Frontal cortex (tissue), 1 donor: Measurements from ENCODE around the gene OR51F1. TPM values are rescaled to one million over a fixed set of nuclear protein-coding genes. Genes with fewer than 3 reads are reported as not detected.

Experiments used
- small RNA-seq: library from RNA; depleted of rRNA; stranded (forward); fragments of <200 nt; gene quantifications from one replicate; pipeline ENCODE3, GENCODE V24; 2014
- total RNA-seq: library from RNA; depleted of rRNA; stranded (reverse); fragments of >200 nt; gene quantifications from one replicate; pipeline ENCODE4 v1.2.3, GENCODE V29; 2014

OR51F1 gene
- total RNA-seq, 1 donor from 2014 or later = not detected

Small RNA genes lying within 50 kb of the gene (small RNA-seq; reads per million reads assigned to genes)
- not detected for gene RF00091

Other genes with a start within 250 kb of the OR51F1 start
- gene OR52M1, start 224.7 kb downstream of the OR51F1 start, total RNA-seq = not detected
- gene OR52I2, start 188.2 kb downstream of the OR51F1 start, total RNA-seq = not detected
- gene OR52I1, start 175.9 kb downstream of the OR51F1 start, total RNA-seq = not detected
- gene TRIM68, start 161.7 kb downstream of the OR51F1 start, total RNA-seq = 10.2 TPM
- gene OR51D1, start 132.5 kb downstream of the OR51F1 start, total RNA-seq = not detected
- gene OR51E1, start 126.0 kb downstream of the OR51F1 start, total RNA-seq = 0.41 TPM
- gene OR51E2, start 72.1 kb downstream of the OR51F1 start, total RNA-seq = under 0.01 TPM
- gene MMP26, start 65.2 kb downstream of the OR51F1 start, total RNA-seq = not detected
- gene OR52R1, start 34.4 kb upstream of the OR51F1 start, total RNA-seq = not detected
- not detected for gene OR51F2, start 51.4 kb upstream of the OR51F1 start, total RNA-seq
- not detected for gene OR51S1, start 79.3 kb upstream of the OR51F1 start, total RNA-seq
- not detected for gene OR51T1, start 112.0 kb upstream of the OR51F1 start, total RNA-seq
- gene OR51A7, start 133.8 kb upstream of the OR51F1 start, total RNA-seq = not detected
- not detected for gene OR51G2, start 149.4 kb upstream of the OR51F1 start, total RNA-seq
- not detected for gene OR51G1, start 154.4 kb upstream of the OR51F1 start, total RNA-seq
- not detected for gene OR51A4, start 177.7 kb upstream of the OR51F1 start, total RNA-seq
- gene OR51A2, start 185.8 kb upstream of the OR51F1 start, total RNA-seq = not detected
- not detected for gene OR51L1, start 224.9 kb upstream of the OR51F1 start, total RNA-seq